ENCODE data around the gene RALGAPA2.

The RALGAPA2 gene

DNA sequence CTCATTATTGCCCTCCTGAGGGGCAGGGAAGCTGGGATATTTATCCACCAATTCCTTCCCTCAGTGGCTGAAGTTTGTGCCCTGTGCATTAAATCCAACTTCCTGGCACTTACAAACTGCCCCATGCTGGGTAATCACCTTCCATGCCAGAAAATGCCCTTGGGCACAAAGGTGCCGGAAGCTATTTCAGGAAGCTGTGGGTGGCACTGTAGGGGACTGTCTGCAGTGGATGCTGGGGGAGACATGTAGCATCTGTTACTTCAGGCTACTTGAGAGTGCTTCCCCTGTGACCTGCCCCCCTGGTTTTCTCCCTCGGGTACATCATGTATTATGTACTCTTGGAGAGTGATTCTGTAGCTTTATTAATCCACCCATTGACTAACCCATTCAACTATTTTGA is 24.7 kb upstream of the RALGAPA2 start:
- no peak overlapping the region for H3K4me3 ChIP-seq (ENCODE audit: low read depth, low read length)
- ChIA-PET POLR2A (no interaction called here), CTCF (no interaction called here)
- DNase-seq (ENCODE audit: low read depth, low spot score) = no peak
- TF ChIP-seq, protein P1, sequence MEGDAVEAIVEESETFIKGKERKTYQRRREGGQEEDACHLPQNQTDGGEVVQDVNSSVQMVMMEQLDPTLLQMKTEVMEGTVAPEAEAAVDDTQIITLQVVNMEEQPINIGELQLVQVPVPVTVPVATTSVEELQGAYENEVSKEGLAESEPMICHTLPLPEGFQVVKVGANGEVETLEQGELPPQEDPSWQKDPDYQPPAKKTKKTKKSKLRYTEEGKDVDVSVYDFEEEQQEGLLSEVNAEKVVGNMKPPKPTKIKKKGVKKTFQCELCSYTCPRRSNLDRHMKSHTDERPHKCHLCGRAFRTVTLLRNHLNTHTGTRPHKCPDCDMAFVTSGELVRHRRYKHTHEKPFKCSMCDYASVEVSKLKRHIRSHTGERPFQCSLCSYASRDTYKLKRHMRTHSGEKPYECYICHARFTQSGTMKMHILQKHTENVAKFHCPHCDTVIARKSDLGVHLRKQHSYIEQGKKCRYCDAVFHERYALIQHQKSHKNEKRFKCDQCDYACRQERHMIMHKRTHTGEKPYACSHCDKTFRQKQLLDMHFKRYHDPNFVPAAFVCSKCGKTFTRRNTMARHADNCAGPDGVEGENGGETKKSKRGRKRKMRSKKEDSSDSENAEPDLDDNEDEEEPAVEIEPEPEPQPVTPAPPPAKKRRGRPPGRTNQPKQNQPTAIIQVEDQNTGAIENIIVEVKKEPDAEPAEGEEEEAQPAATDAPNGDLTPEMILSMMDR (IDR thresholded peaks at IDR 0.05; ENCODE audit: insufficient read depth, low read length, missing control alignments) = no peak

DNA sequence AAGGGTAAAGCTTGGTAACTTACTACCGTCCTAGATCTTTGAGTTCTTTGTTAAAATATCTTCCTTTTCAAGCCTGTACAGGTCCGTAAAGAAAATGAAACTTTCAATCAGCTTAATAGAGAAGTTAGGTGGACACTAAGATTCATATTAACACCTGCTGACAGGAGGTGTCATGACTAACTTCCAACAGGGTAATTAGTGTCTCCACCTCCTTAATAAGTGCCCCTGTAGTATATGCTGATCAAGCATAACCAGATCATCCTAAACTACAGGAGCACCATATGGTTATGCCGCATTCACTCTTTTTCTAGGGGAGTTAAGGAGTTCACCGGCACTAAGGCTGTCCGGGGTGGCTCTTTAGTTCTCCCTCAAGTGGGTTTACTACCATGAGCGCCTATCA is 23.9 kb upstream of the RALGAPA2 start:
- ChIA-PET POLR2A (no interaction called here), CTCF (no interaction called here)
- no peak for DNase-seq (ENCODE audit: low read depth, low spot score)
- TF ChIP-seq, protein P1 (IDR thresholded peaks at IDR 0.05; ENCODE audit: insufficient read depth, low read length, missing control alignments) = no peak
- no peak overlapping the region for H3K4me3 ChIP-seq (ENCODE audit: low read depth, low read length)

DNA sequence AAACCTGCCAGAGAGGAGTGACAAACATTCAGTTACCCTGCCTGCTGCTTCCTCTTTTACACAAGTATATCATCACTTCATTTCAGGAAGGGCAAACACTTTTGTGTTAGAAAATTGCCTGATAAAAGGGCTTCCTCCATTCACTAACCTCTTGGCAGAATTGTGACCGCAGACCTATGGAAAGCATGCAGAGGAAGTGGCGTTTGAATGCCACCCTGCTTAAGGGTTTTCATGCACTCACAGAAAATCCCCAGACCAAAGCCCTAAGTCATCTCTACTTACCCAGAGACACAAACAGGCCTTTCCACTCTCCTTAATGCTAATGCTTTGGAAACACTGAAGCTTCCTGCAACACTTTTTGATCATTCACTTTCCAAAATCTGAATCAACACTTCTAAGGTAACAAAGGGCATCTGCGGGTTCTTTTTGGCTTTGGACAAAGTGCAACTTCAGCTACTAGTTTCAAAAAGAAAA is 22.1 kb upstream of the RALGAPA2 start:
- POLR2A ChIA-PET = no interaction called here
- DNase-seq (ENCODE audit: low read depth, low spot score) = no peak
- CTCF ChIA-PET = no interaction called here
- no peak overlapping the region for H3K4me3 ChIP-seq (ENCODE audit: low read depth, low read length)
- TF ChIP-seq, protein P1 (IDR thresholded peaks at IDR 0.05; ENCODE audit: insufficient read depth, low read length, missing control alignments) = no peak

DNA sequence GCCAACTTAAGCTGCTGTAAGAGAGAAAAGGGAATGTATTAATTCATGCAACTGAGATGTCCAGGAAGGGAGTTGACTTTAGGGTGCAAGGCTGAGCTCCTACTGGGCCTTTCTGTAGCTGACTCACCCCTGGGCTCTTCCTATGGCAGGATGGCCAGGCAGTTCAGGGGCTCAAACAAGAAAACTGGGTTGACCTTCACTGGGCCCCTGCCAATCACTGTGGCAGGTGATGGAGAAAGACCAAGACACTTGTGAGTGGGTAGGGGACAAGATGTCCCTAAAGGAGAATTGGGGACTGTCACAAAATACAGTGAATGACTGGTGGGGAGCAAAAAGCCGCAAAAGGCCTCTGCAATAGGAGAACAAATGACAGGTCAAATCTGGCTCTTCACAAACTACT is 21.5 kb upstream of the RALGAPA2 start:
- TF ChIP-seq, protein P1 (IDR thresholded peaks at IDR 0.05; ENCODE audit: insufficient read depth, low read length, missing control alignments) = no peak
- POLR2A ChIA-PET = no interaction called here
- H3K4me3 ChIP-seq (ENCODE audit: low read depth, low read length) = no peak overlapping the region
- CTCF ChIA-PET = no interaction called here
- DNase-seq (ENCODE audit: low read depth, low spot score) = no peak

DNA sequence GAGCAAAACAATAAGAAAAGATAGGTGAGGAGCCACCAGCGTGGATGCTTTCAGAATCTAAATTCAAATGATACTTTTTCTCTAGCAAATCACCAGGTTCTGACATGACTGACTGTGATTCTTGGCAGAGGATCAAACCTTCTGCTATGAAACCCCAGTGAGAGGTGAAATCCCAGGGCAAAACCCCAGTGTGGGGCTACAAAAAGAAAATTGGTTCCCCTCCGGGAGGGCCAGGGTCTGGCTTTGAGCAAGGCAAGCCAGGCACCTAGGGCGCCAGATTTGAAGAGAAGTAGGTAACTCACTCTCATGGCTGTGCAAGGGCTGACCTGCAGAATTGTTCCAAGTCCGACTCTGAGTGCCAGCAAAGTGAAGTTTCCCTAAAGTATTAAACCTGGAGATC is 20.2 kb upstream of the RALGAPA2 start:
- TF ChIP-seq, protein P1 (IDR thresholded peaks at IDR 0.05; ENCODE audit: insufficient read depth, low read length, missing control alignments) = no peak
- CTCF ChIA-PET = no interaction called here
- H3K4me3 ChIP-seq (ENCODE audit: low read depth, low read length) = no peak overlapping the region
- POLR2A ChIA-PET = no interaction called here
- no peak for DNase-seq (ENCODE audit: low read depth, low spot score)

DNA sequence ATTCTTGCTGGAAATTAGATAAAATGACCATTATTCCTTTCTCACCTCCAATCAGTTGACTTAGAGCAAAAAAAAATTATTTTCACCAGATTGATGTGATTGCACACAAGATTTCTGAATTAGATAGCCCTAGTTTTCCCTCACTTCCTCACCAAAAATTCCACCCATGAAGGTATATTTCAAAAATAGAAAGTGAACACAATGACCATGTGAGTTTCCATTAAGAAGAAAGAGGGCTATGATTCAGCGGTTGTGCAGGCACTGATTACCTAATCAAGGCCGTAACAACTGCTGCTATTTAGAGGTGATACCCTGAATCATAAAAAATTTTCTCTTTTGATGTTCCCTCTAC is 19.5 kb upstream of the RALGAPA2 start:
- POLR2A ChIA-PET = no interaction called here
- CTCF ChIA-PET = no interaction called here
- DNase-seq (ENCODE audit: low read depth, low spot score) = no peak
- H3K4me3 ChIP-seq (ENCODE audit: low read depth, low read length) = no peak overlapping the region
- TF ChIP-seq, protein P1 (IDR thresholded peaks at IDR 0.05; ENCODE audit: insufficient read depth, low read length, missing control alignments) = no peak

Measured in AG04449 (cell line).